Duodenal mucosa (tissue), 2 donors: ENCODE results near the gene RIN2.

Experiments
- H3K27ac ChIP-seq: one replicate; pipeline ENCODE4 v1.7.0; 2013; ENCODE audit warnings: low read depth, low read length
- H3K27me3 ChIP-seq, 2 donors: one replicate each; pipeline ENCODE4 v1.7.0; 2013; ENCODE audit warnings: low read length in 2 of 2, control low read depth in 1 of 2; ENCODE audit not compliant: insufficient read depth in 2 of 2, control insufficient read depth in 1 of 2
- H3K36me3 ChIP-seq, 2 donors: one replicate each; pipeline ENCODE4 v1.7.0; 2013; ENCODE audit warnings: low read length in 2 of 2, control low read depth in 1 of 2; ENCODE audit not compliant: insufficient read depth in 2 of 2, control insufficient read depth in 1 of 2
- H3K4me1 ChIP-seq, 2 donors: one replicate each; pipeline ENCODE4 v1.7.0; 2013; ENCODE audit warnings: low read length in 2 of 2, control low read depth in 1 of 2; ENCODE audit not compliant: insufficient read depth in 2 of 2, control insufficient read depth in 1 of 2
- H3K4me3 ChIP-seq, 2 donors: one replicate each; pipeline ENCODE4 v1.7.0; 2013; ENCODE audit warnings: low read length in 2 of 2, low read depth in 1 of 2
- H3K9ac ChIP-seq, 2 donors: one replicate each; pipeline ENCODE4 v1.7.0; 2013; ENCODE audit warnings: low read length in 2 of 2, low read depth in 1 of 2
- H3K9me3 ChIP-seq, 2 donors: one replicate each; pipeline ENCODE4 v1.7.0; 2013; ENCODE audit warnings: low read length in 2 of 2, control low read depth in 1 of 2; ENCODE audit not compliant: control insufficient read depth in 1 of 2

RIN2 gene

GRCh38 chr20:19758133-19758500, at the start of gene RIN2:
Gene RIN2, plus strand, starts transcription at chr20:19758258. Its CDS starts 131,344 bp downstream, at chr20:19889602.
- Histone ChIP-seq H3K27ac (peak within 1 kb of the TSS; percentile 96), H3K9ac (peak within 1 kb of the TSS; percentile 95 to 98), H3K4me1 (peaks cover 19 to 29% of the 10 kb centered on the region in 2 donors), H3K4me3 (peak within 1 kb of the TSS; percentile 84 to 94), H3K9me3 (no peaks in the 10 kb centered on the region), H3K36me3 (no peaks in the 10 kb centered on the region), H3K27me3 (no peaks in the 10 kb centered on the region)

GRCh38 chr20:19709635-19710335, 48.3 kb upstream of the RIN2 start:
- Histone ChIP-seq H3K4me3 (no peak overlapping the region), H3K9ac (no peak overlapping the region), H3K36me3 (no peaks in the 10 kb centered on the region), H3K9me3 (no peaks in the 10 kb centered on the region), H3K27me3 (no peaks in the 10 kb centered on the region), H3K4me1 (peaks cover 13 to 36% of the 10 kb centered on the region in 2 donors), H3K27ac (no peak overlapping the region)

GRCh38 chr20:19710336-19711120, 47.5 kb upstream of the RIN2 start:
- H3K9ac ChIP-seq, result no peak overlapping the region
- no peaks in the 10 kb centered on the region for H3K36me3 ChIP-seq
- H3K27ac ChIP-seq, result no peak overlapping the region
- no peaks in the 10 kb centered on the region for H3K9me3 ChIP-seq
- H3K27me3 ChIP-seq, result no peaks in the 10 kb centered on the region
- no peak overlapping the region for H3K4me3 ChIP-seq
- H3K4me1 ChIP-seq, result peaks cover 13 to 38% of the 10 kb centered on the region in 2 donors

GRCh38 chr20:19711126-19711525, 46.9 kb upstream of the RIN2 start:
- peaks cover 0 to 3% of the 10 kb centered on the region in 2 donors for H3K9me3 ChIP-seq
- H3K36me3 ChIP-seq, result no peaks in the 10 kb centered on the region
- H3K4me3 ChIP-seq, result no peak overlapping the region
- H3K27me3 ChIP-seq, result no peaks in the 10 kb centered on the region
- H3K27ac ChIP-seq, result no peak overlapping the region
- peaks cover 13 to 38% of the 10 kb centered on the region in 2 donors for H3K4me1 ChIP-seq
- no peak overlapping the region for H3K9ac ChIP-seq

GRCh38 chr20:19712721-19713260, 45.3 kb upstream of the RIN2 start:
- H3K9me3 ChIP-seq, result peaks cover 2 to 8% of the 10 kb centered on the region in 2 donors
- no peak overlapping the region for H3K27ac ChIP-seq
- no peaks in the 10 kb centered on the region for H3K27me3 ChIP-seq
- H3K4me3 ChIP-seq, result no peak overlapping the region
- no peak overlapping the region for H3K9ac ChIP-seq
- peaks cover 13 to 38% of the 10 kb centered on the region in 2 donors for H3K4me1 ChIP-seq
- no peaks in the 10 kb centered on the region for H3K36me3 ChIP-seq

GRCh38 chr20:19713822-19714578, 44.1 kb upstream of the RIN2 start:
- Histone ChIP-seq H3K27me3 (no peaks in the 10 kb centered on the region), H3K9ac (no peak overlapping the region), H3K27ac (no peak overlapping the region), H3K4me3 (no peak overlapping the region), H3K4me1 (peaks cover 13 to 38% of the 10 kb centered on the region in 2 donors), H3K9me3 (peaks cover 2 to 8% of the 10 kb centered on the region in 2 donors), H3K36me3 (no peaks in the 10 kb centered on the region)

GRCh38 chr20:19714579-19714840, 43.5 kb upstream of the RIN2 start:
- H3K36me3 ChIP-seq, result no peaks in the 10 kb centered on the region
- H3K27me3 ChIP-seq, result no peaks in the 10 kb centered on the region
- H3K9me3 ChIP-seq, result peaks cover 2 to 8% of the 10 kb centered on the region in 2 donors
- no peak overlapping the region for H3K27ac ChIP-seq
- H3K4me3 ChIP-seq, result no peak overlapping the region
- no peak overlapping the region for H3K9ac ChIP-seq
- peaks cover 13 to 38% of the 10 kb centered on the region in 2 donors for H3K4me1 ChIP-seq

GRCh38 chr20:19715986-19716385, 42.1 kb upstream of the RIN2 start:
- Histone ChIP-seq H3K9me3 (peaks cover 2 to 8% of the 10 kb centered on the region in 2 donors), H3K27ac (no peak overlapping the region), H3K4me3 (no peak overlapping the region), H3K4me1 (peaks cover 5 to 25% of the 10 kb centered on the region in 2 donors), H3K27me3 (no peaks in the 10 kb centered on the region), H3K36me3 (no peaks in the 10 kb centered on the region), H3K9ac (no peak overlapping the region)

GRCh38 chr20:19718880-19719279, 39.2 kb upstream of the RIN2 start:
- Histone ChIP-seq H3K27me3 (no peaks in the 10 kb centered on the region), H3K9me3 (peaks cover 2 to 8% of the 10 kb centered on the region in 2 donors), H3K4me1 (peaks cover 0 to 9% of the 10 kb centered on the region in 2 donors), H3K36me3 (no peaks in the 10 kb centered on the region), H3K27ac (no peak overlapping the region), H3K4me3 (no peak overlapping the region), H3K9ac (no peak overlapping the region)

GRCh38 chr20:19720991-19721390, 37.1 kb upstream of the RIN2 start:
- Histone ChIP-seq H3K9me3 (peaks cover 2 to 7% of the 10 kb centered on the region in 2 donors), H3K4me3 (no peak overlapping the region), H3K36me3 (no peaks in the 10 kb centered on the region), H3K9ac (no peak overlapping the region), H3K4me1 (no peaks in the 10 kb centered on the region), H3K27me3 (no peaks in the 10 kb centered on the region), H3K27ac (no peak overlapping the region)
